Measurements from ENCODE around the gene STEAP4.
"Not testable (repeated sequence)": the region's sequence is repeated elsewhere in the genome, so short reads cannot be mapped to it uniquely, and the experiment has no call there.

STEAP4 gene

DNA sequence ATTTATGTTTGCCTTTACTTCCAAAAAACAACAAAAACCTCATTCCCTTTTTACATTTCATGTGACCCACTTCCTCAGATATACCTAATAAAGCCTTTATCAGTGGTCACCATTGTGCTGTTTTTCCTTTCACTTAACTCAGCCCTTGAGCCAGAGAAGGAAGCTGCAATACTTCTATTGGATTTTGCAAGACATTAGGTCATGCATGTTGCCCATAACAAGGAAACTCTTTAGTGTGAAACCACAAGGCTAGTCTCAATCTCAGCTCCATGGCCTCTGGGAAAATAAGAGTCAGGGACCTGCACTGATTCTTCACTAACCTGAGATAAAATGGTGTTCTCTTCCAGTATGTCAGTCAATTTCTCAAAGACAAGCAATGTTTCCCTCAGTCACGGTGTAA is 27.8 kb downstream of the STEAP4 start:
- DNase-seq (ENCODE audit: low read depth): peak; percentile 87
- TF ChIP-seq, protein P1, sequence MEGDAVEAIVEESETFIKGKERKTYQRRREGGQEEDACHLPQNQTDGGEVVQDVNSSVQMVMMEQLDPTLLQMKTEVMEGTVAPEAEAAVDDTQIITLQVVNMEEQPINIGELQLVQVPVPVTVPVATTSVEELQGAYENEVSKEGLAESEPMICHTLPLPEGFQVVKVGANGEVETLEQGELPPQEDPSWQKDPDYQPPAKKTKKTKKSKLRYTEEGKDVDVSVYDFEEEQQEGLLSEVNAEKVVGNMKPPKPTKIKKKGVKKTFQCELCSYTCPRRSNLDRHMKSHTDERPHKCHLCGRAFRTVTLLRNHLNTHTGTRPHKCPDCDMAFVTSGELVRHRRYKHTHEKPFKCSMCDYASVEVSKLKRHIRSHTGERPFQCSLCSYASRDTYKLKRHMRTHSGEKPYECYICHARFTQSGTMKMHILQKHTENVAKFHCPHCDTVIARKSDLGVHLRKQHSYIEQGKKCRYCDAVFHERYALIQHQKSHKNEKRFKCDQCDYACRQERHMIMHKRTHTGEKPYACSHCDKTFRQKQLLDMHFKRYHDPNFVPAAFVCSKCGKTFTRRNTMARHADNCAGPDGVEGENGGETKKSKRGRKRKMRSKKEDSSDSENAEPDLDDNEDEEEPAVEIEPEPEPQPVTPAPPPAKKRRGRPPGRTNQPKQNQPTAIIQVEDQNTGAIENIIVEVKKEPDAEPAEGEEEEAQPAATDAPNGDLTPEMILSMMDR (IDR thresholded peaks at IDR 0.05; ENCODE audit: insufficient read depth, low read depth, low read length, missing control alignments): no peak
- H3K4me3 ChIP-seq (ENCODE audit: low read length): no peak overlapping the region

DNA sequence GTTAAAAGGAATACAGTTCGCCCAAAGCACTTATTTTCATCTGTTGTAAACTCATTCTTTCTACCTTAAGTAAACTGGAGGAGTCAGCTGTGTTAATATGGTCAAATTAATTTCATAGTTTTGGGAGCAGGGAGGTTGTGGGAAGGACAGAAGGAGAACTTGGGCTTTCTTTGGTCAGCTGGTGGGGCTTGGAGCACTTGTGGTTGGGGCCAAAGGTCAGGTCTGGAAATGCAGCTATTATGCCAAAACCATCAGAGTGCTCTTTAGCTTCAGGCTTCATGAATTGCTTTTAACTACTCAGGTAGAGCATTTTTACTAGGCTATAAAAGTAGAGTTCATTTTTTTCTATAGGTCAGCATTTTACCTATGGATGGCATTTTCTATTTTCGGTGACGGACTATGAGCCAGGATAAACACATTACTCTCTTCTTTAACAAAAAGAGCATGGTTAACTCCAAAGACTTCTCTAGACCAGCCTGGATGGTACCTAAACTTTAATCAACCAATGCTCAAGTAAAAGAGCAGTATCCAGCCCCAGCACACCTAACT is 30.0 kb downstream of the STEAP4 start:
- DNase-seq (ENCODE audit: low read depth): no peak
- no peak overlapping the region for H3K4me3 ChIP-seq (ENCODE audit: low read length)
- TF ChIP-seq, protein P1 (IDR thresholded peaks at IDR 0.05; ENCODE audit: insufficient read depth, low read depth, low read length, missing control alignments): no peak

DNA sequence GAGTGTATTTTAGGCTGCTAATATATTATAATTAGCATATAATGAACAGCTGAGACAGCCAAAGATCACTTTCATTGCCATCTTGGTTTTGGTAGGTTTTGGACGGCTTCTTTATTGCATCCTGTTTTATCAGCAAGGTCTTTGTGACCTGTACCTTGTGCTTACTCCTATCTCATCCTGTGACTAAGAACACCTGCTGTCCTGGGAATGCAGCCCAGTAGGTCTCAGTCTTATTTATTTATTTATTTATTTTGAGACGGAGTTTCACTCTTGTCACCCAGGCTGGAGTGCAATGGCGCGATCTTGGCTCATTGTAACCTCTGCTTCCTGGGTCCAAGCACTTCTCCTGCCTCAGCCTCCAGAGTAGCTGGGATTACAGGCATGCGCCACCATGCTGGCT is 31.8 kb downstream of the STEAP4 start:
- H3K4me3 ChIP-seq (ENCODE audit: low read length); DNase-seq (ENCODE audit: low read depth): not testable (repeated sequence)

GRCh38 chr7:88269586-88269985 is 37.1 kb downstream of the STEAP4 start:
- TF ChIP-seq, protein P1 (IDR thresholded peaks at IDR 0.05; ENCODE audit: insufficient read depth, low read depth, low read length, missing control alignments): no peak

GRCh38 chr7:88268858-88269257 is 37.8 kb downstream of the STEAP4 start:
- TF ChIP-seq, protein P1 (IDR thresholded peaks at IDR 0.05; ENCODE audit: insufficient read depth, low read depth, low read length, missing control alignments): no peak
- H3K4me3 ChIP-seq (ENCODE audit: low read length): no peak overlapping the region
- no peak for DNase-seq (ENCODE audit: low read depth)

More at GRCh38 chr7:88269586-88269985, 37.1 kb downstream of the STEAP4 start:
- DNase-seq (ENCODE audit: low read depth): no peak
- H3K4me3 ChIP-seq (ENCODE audit: low read length): no peak overlapping the region

GRCh38 chr7:88268051-88268450 is 38.6 kb downstream of the STEAP4 start:
- no peak for DNase-seq (ENCODE audit: low read depth)
- H3K4me3 ChIP-seq (ENCODE audit: low read length): no peak overlapping the region
- TF ChIP-seq, protein P1 (IDR thresholded peaks at IDR 0.05; ENCODE audit: insufficient read depth, low read depth, low read length, missing control alignments): no peak

DNA sequence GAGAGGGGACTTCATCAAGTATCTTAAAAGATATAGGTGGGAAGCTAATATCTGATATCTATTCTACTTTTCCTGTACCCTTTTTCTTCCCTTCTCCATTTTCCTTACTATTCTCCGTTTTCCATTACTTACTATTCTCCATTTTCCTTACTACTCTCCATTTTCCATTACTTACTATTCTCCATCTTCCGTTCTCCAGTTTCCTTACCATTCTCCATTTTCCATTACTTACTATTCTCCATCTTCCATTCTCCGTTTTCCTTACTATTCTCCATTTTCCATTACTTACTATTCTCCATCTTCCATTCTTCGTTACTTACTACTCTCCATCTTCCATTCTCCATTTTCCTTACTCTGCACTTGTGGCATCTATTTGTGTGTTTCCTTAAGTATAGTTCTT is 39.3 kb downstream of the STEAP4 start:
- H3K4me3 ChIP-seq (ENCODE audit: low read length): no peak overlapping the region
- no peak for DNase-seq (ENCODE audit: low read depth)
- TF ChIP-seq, protein P1 (IDR thresholded peaks at IDR 0.05; ENCODE audit: insufficient read depth, low read depth, low read length, missing control alignments): no peak

DNA sequence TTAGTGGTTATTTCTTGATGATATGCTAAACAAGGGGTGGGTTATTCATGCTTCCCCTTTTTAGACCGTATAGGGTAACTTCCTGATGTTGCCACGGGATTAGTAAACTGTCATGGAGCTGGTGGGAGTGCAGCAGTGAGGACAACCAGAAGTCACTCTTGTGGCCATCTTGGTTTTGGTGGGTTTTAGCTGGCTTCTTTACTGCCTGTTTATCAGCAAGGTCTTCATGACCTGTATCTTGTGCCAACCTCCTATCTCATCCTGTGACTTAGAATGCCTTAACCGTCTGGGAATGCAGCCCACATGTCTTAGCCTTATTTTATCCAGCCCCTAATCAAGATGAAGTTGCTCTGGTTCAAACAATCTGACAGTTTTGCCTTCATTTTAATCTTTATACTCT is 41.7 kb downstream of the STEAP4 start:
- not testable (repeated sequence) for DNase-seq (ENCODE audit: low read depth)

More for the DNA sequence above, 41.7 kb downstream of the STEAP4 start:
- H3K4me3 ChIP-seq (ENCODE audit: low read length): not testable (repeated sequence)

Measured in epithelial cell of esophagus (primary cell).